HepG2 (cell line): ENCODE data around the gene SCMH1. TPM values are rescaled to one million over a fixed set of nuclear protein-coding genes. Genes with fewer than 3 reads are reported as not detected.

Source experiments
- ATAC-seq: fragments of 200-7000 bp; cut with Tn5 transposase; 3 replicates; pipeline ENCODE4 v1.9.1; 2020; ENCODE audit warnings: mild to moderate bottlenecking, moderate library complexity
- BruUV-seq: library from RNA; stranded (reverse); fragments of 400-500 nt; replicated peaks from 2 replicates; lab custom pipeline; 2021; lab: Mats Ljungman, UMichigan
- CTCF ChIA-PET: fragments of 300-600 bp; formaldehyde crosslinking; extraction: SDS; loops from one replicate; lab custom pipeline; 2021; ENCODE audit warnings: low total read pairs, inconsistent platforms, low intra/inter-chr PET ratio; lab: Yijun Ruan, JAX
- POLR2A ChIA-PET: fragments of 350-600 bp; sonication (Branson Sonifier 250); formaldehyde crosslinking; loops from one replicate; lab custom pipeline; 2020; ENCODE audit warnings: antibody characterized with exemption, inconsistent platforms; lab: Yijun Ruan, JAX
- DNase-seq: peaks from one replicate; pipeline ENCODE4 v3.0.0-alpha.2; 2015; ENCODE audit warnings: low spot score
- FAIRE-seq: peaks from 3 replicates; lab custom pipeline; 2011; peaks lifted over from hg19 to GRCh38; lab: Jason Lieb, UNC
- H2AFZ ChIP-seq: one replicate; pipeline ENCODE4 v1.6.1; 2011; ENCODE audit warnings: low read length, inconsistent platforms
- H3K27ac ChIP-seq: fragments of 300-600 bp; 3 replicates; pipeline ENCODE4 v1.8.0; 2011; ENCODE audit warnings: mixed run types, mild to moderate bottlenecking, mixed read lengths, low read length, inconsistent platforms; ENCODE audit not compliant: insufficient read depth; ENCODE audit errors: extremely low read length
- H3K27me3 ChIP-seq, 2 experiments: fragments of 200-600 bp in 1 of 2; 2 replicates in 1 of 2; 3 replicates in 1 of 2; pipeline versions ENCODE4 v1.6.0 to v1.8.0; 2011; ENCODE audit warnings: low read length in 2 of 2, mild to moderate bottlenecking in 2 of 2, moderate library complexity in 2 of 2, inconsistent platforms in 1 of 2; ENCODE audit not compliant: insufficient read depth in 2 of 2, control insufficient read depth in 1 of 2
- H3K36me3 ChIP-seq, 2 experiments: fragments of 200-600 bp in 1 of 2; replicated peaks in 1 of 2; 2 replicates in 1 of 2; 3 replicates in 1 of 2; pipeline versions ENCODE4 v1.5.1 to v1.8.0; 2011; ENCODE audit warnings: low read length in 2 of 2, inconsistent platforms in 1 of 2; ENCODE audit not compliant: insufficient read depth in 2 of 2, control insufficient read depth in 1 of 2
- H3K4me1 ChIP-seq: 2 replicates; pipeline ENCODE4 v1.5.1; 2012; ENCODE audit warnings: low read length, inconsistent platforms; ENCODE audit not compliant: insufficient read depth
- H3K4me2 ChIP-seq: 2 replicates; pipeline ENCODE4 v1.6.0; 2011; ENCODE audit warnings: low read depth, low read length, inconsistent platforms
- H3K4me3 ChIP-seq, 3 experiments: fragments of 200-600 bp in 1 of 3; sonication (generic), shearing (Covaris generic) in 1 of 3; replicated peaks in 1 of 3; 2 replicates each; pipeline ENCODE4 v1.5.1; 2011 to 2016; ENCODE audit warnings: low read length in 3 of 3, inconsistent platforms in 2 of 3, low read depth in 2 of 3, mild to moderate bottlenecking in 2 of 3, control low read depth in 1 of 3, mixed read lengths in 1 of 3; ENCODE audit not compliant: insufficient read depth in 1 of 3
- H3K79me2 ChIP-seq: one replicate; pipeline ENCODE4 v1.6.1; 2011; ENCODE audit warnings: low read length, inconsistent platforms; ENCODE audit not compliant: insufficient read depth
- H3K9ac ChIP-seq: 2 replicates; pipeline ENCODE4 v1.6.0; 2011; ENCODE audit warnings: mild to moderate bottlenecking, low read depth, low read length, inconsistent platforms; ENCODE audit not compliant: insufficient read depth
- H3K9me3 ChIP-seq: 2 replicates; pipeline ENCODE4 v1.5.1; 2012; ENCODE audit warnings: mild to moderate bottlenecking, low read length
- H4K20me1 ChIP-seq: 2 replicates; pipeline ENCODE4 v1.6.0; 2011; ENCODE audit warnings: inconsistent platforms, mild to moderate bottlenecking, low read length, moderate library complexity; ENCODE audit not compliant: insufficient read depth
- ADNP ChIP-seq: sonication (generic); formaldehyde crosslinking; IDR thresholded peaks from 2 replicates; pipeline ENCODE4 v1.4.0; 2020; ENCODE audit warnings: missing genetic modification reagents
- BRD4 ChIP-seq: sonication (generic); formaldehyde crosslinking; IDR thresholded peaks from 2 replicates; pipeline ENCODE4 v1.4.0; 2020; ENCODE audit warnings: missing genetic modification reagents
- CENPX ChIP-seq: sonication (generic); formaldehyde crosslinking; IDR thresholded peaks from 2 replicates; pipeline ENCODE4 v1.9.0; 2021; ENCODE audit warnings: mild to moderate bottlenecking, missing genetic modification reagents, moderate library complexity
- EZH2 ChIP-seq: conservative IDR thresholded peaks from 2 replicates; pipeline ENCODE4 v1.6.1; 2012; ENCODE audit warnings: mild to moderate bottlenecking, low read depth, low read length, moderate library complexity
- ONECUT2 ChIP-seq: sonication (generic); formaldehyde crosslinking; IDR thresholded peaks from 2 replicates; pipeline ENCODE4 v1.4.0; 2020; ENCODE audit warnings: missing genetic modification reagents
- REXO4 ChIP-seq: sonication (generic); formaldehyde crosslinking; IDR thresholded peaks from 2 replicates; pipeline ENCODE4 v1.8.0; 2022; ENCODE audit warnings: missing genetic modification reagents, mild to moderate bottlenecking, borderline replicate concordance
- TBL1XR1 ChIP-seq: fragments of 150-350 bp; IDR thresholded peaks from 2 replicates; pipeline ENCODE4 v1.6.1; 2014; ENCODE audit warnings: borderline replicate concordance, low read length; ENCODE audit not compliant: partially characterized antibody
- ZNF251 ChIP-seq: sonication (generic); formaldehyde crosslinking; IDR thresholded peaks from 2 replicates; pipeline ENCODE4 v1.9.0; 2021; ENCODE audit warnings: mild to moderate bottlenecking, missing genetic modification reagents
- ZNF292 ChIP-seq: sonication (generic); formaldehyde crosslinking; IDR thresholded peaks from 2 replicates; pipeline ENCODE4 v1.8.1; 2022; ENCODE audit warnings: mild to moderate bottlenecking, low read depth, missing genetic modification reagents, borderline replicate concordance
- ZNF33A ChIP-seq: sonication (generic); formaldehyde crosslinking; IDR thresholded peaks from 2 replicates; pipeline ENCODE4 v1.5.1; 2020; ENCODE audit warnings: missing genetic modification reagents, mild to moderate bottlenecking, moderate library complexity, borderline replicate concordance
- ZNF678 ChIP-seq: sonication (generic); formaldehyde crosslinking; IDR thresholded peaks from 2 replicates; pipeline ENCODE4 v1.4.0; 2020; ENCODE audit warnings: mild to moderate bottlenecking, missing genetic modification reagents
- ZNF747 ChIP-seq: sonication (generic); formaldehyde crosslinking; IDR thresholded peaks from 2 replicates; pipeline ENCODE4 v1.8.1; 2023; ENCODE audit warnings: missing genetic modification reagents, mild to moderate bottlenecking, borderline replicate concordance
- ZNF792 ChIP-seq: IDR thresholded peaks from 2 replicates; pipeline ENCODE4 v1.6.1; 2016
- ZNF879 ChIP-seq: sonication (generic); formaldehyde crosslinking; IDR thresholded peaks from 2 replicates; pipeline ENCODE4 v1.8.1; 2023; ENCODE audit warnings: missing genetic modification reagents
- WGBS: methylation state at CpG from one replicate; pipeline ENCODE4 v1.1.6; 2017; ENCODE audit warnings: low lambda C conversion rate; 5-methylcytosine and 5-hydroxymethylcytosine counted together
- in situ Hi-C: cut with HindIII; loops from 2 replicates; pipeline ENCODE4 v1.10.0; 2017; ENCODE audit warnings: low pct_unique_long_range_greater_than_20kb; ENCODE audit not compliant: extremely low pct_ligation_motif_present
- intact Hi-C: fragments of 100-400 bp; cut with micrococcal nuclease; formaldehyde crosslinking; loops from one replicate; pipeline ENCODE4 v1.10.0; 2022; ENCODE audit not compliant: unreplicated experiment
- polyA plus RNA-seq, 8 experiments: library from polyadenylated mRNA; depleted of rRNA in 3 of 8; stranded (reverse) in 7 of 8; unstranded in 1 of 8; fragments of >200 nt; fragmentation: Illumina TruSeq in 4 of 8; extraction: Trizol in 4 of 8; gene quantifications; 2 replicates each; pipeline versions ENCODE4 v1.2.1 to v1.2.3, GENCODE V29; 2011 to 2016; ENCODE audit warnings: low read depth in 4 of 8, missing spikeins in 1 of 8, mixed read lengths in 1 of 8; ENCODE audit not compliant: insufficient read depth in 1 of 8
- total RNA-seq, 5 experiments: library from RNA; depleted of rRNA; stranded (reverse); fragments of >200 nt; fragmentation: Illumina TruSeq; extraction: Trizol; gene quantifications; 2 replicates each; pipeline ENCODE4 v1.2.3, GENCODE V29; 2016; ENCODE audit warnings: low read depth in 1 of 5
- TF ChIP-seq, protein P1 (sequence below): IDR thresholded peaks from 2 replicates; pipeline ENCODE4 v1.6.1; 2016; ENCODE audit warnings: mild to moderate bottlenecking
- TF ChIP-seq, protein P2 (sequence below): sonication (generic); formaldehyde crosslinking; IDR thresholded peaks from 2 replicates; pipeline ENCODE4 v1.5.1; 2020; ENCODE audit warnings: mild to moderate bottlenecking, missing genetic modification reagents, moderate library complexity
- TF ChIP-seq, protein P3 (sequence below): sonication (generic); formaldehyde crosslinking; IDR thresholded peaks from 2 replicates; pipeline ENCODE4 v1.5.0; 2020; ENCODE audit warnings: mild to moderate bottlenecking, missing genetic modification reagents
- TF ChIP-seq, protein P4 (sequence below): sonication (generic); formaldehyde crosslinking; IDR thresholded peaks from 2 replicates; pipeline ENCODE4 v1.4.0; 2020; ENCODE audit warnings: missing genetic modification reagents

SCMH1 gene
- total and polyA plus RNA-seq, 2 of the 13 experiments (the other 11 are each of a cell fraction or from before 2014, with no cell fraction given) = 41.8 to 52.6 TPM

DNA sequence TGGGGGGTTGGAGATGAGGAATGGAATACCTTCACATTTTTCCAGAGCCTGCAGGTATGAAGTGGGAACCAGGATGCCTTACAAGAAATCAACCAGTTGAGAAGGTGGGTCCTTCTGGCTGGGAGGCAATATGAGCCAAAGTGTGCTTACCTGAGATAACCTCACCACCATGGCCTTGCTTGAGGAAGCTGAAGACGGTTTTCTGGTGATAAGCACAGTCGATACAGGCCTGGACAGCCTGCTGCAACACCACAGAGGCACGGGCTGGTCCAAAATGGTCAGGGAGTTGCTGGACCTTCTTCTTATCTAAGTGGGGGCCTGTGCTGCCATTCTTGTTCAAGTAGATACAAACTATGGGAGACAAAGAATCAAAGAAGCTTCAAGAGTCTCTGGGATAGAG lies 193.6 kb downstream of the SCMH1 start:
- Histone ChIP-seq H3K4me1 (no peaks in the 10 kb centered on the region), H4K20me1 (no peaks in the 10 kb centered on the region), H2AFZ (no peak overlapping the region), H3K9me3 (no peaks in the 10 kb centered on the region), H3K4me3 (no peak overlapping the region), H3K36me3 (peaks cover 29 to 73% of the 10 kb centered on the region in 2 experiments), H3K27ac (no peak overlapping the region), H3K79me2 (no peaks in the 10 kb centered on the region), H3K27me3 (no peaks in the 10 kb centered on the region), H3K9ac (no peak overlapping the region; the same call in 1 of the 2 replicates), H3K4me2 (no peak overlapping the region)
- no peak for DNase-seq
- no peak for ATAC-seq
- 86% methylated on average over 3 of the region's 3 CpGs for WGBS
- BruUV-seq = no TSS peak
- in situ Hi-C loops (no loop called here), intact Hi-C loops (no loop called here)
- no peak for FAIRE-seq
- ChIA-PET CTCF (no interaction called here), POLR2A (no interaction called here)
- TF ChIP-seq ZNF678 (CRISPR knock-in tag) = no peak
- no peak for TF ChIP-seq ZNF251 (CRISPR knock-in tag)
- no peak for TF ChIP-seq ONECUT2 (CRISPR knock-in tag)
- no peak for TF ChIP-seq BRD4 (CRISPR knock-in tag)
- TF ChIP-seq, protein P1, sequence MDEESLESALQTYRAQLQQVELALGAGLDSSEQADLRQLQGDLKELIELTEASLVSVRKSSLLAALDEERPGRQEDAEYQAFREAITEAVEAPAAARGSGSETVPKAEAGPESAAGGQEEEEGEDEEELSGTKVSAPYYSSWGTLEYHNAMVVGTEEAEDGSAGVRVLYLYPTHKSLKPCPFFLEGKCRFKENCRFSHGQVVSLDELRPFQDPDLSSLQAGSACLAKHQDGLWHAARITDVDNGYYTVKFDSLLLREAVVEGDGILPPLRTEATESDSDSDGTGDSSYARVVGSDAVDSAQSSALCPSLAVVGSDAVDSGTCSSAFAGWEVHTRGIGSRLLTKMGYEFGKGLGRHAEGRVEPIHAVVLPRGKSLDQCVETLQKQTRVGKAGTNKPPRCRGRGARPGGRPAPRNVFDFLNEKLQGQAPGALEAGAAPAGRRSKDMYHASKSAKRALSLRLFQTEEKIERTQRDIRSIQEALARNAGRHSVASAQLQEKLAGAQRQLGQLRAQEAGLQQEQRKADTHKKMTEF (CRISPR knock-in tag) = no peak
- TF ChIP-seq ZNF792 = no peak
- TF ChIP-seq, protein P2, sequence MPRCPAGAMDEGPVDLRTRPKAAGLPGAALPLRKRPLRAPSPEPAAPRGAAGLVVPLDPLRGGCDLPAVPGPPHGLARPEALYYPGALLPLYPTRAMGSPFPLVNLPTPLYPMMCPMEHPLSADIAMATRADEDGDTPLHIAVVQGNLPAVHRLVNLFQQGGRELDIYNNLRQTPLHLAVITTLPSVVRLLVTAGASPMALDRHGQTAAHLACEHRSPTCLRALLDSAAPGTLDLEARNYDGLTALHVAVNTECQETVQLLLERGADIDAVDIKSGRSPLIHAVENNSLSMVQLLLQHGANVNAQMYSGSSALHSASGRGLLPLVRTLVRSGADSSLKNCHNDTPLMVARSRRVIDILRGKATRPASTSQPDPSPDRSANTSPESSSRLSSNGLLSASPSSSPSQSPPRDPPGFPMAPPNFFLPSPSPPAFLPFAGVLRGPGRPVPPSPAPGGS (CRISPR knock-in tag) = no peak
- no peak for TF ChIP-seq TBL1XR1
- no peak for TF ChIP-seq CENPX (CRISPR knock-in tag)
- no peak for TF ChIP-seq EZH2
- no peak for TF ChIP-seq ZNF292
- no peak for TF ChIP-seq REXO4 (CRISPR knock-in tag)
- TF ChIP-seq, protein P3, sequence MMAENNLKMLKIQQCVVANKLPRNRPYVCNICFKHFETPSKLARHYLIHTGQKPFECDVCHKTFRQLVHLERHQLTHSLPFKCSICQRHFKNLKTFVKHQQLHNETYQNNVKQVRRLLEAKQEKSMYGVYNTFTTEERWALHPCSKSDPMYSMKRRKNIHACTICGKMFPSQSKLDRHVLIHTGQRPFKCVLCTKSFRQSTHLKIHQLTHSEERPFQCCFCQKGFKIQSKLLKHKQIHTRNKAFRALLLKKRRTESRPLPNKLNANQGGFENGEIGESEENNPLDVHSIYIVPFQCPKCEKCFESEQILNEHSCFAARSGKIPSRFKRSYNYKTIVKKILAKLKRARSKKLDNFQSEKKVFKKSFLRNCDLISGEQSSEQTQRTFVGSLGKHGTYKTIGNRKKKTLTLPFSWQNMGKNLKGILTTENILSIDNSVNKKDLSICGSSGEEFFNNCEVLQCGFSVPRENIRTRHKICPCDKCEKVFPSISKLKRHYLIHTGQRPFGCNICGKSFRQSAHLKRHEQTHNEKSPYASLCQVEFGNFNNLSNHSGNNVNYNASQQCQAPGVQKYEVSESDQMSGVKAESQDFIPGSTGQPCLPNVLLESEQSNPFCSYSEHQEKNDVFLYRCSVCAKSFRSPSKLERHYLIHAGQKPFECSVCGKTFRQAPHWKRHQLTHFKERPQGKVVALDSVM (CRISPR knock-in tag) = no peak
- TF ChIP-seq, protein P4, sequence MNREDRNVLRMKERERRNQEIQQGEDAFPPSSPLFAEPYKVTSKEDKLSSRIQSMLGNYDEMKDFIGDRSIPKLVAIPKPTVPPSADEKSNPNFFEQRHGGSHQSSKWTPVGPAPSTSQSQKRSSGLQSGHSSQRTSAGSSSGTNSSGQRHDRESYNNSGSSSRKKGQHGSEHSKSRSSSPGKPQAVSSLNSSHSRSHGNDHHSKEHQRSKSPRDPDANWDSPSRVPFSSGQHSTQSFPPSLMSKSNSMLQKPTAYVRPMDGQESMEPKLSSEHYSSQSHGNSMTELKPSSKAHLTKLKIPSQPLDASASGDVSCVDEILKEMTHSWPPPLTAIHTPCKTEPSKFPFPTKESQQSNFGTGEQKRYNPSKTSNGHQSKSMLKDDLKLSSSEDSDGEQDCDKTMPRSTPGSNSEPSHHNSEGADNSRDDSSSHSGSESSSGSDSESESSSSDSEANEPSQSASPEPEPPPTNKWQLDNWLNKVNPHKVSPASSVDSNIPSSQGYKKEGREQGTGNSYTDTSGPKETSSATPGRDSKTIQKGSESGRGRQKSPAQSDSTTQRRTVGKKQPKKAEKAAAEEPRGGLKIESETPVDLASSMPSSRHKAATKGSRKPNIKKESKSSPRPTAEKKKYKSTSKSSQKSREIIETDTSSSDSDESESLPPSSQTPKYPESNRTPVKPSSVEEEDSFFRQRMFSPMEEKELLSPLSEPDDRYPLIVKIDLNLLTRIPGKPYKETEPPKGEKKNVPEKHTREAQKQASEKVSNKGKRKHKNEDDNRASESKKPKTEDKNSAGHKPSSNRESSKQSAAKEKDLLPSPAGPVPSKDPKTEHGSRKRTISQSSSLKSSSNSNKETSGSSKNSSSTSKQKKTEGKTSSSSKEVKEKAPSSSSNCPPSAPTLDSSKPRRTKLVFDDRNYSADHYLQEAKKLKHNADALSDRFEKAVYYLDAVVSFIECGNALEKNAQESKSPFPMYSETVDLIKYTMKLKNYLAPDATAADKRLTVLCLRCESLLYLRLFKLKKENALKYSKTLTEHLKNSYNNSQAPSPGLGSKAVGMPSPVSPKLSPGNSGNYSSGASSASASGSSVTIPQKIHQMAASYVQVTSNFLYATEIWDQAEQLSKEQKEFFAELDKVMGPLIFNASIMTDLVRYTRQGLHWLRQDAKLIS = no peak
- no peak for TF ChIP-seq ZNF879 (CRISPR knock-in tag)
- no peak for TF ChIP-seq ADNP (CRISPR knock-in tag)
- no peak for TF ChIP-seq ZNF747 (CRISPR knock-in tag)
- no peak for TF ChIP-seq ZNF33A (CRISPR knock-in tag)
